ENCODE measurements around the gene CHST13. TPM values are rescaled to one million over a fixed set of nuclear protein-coding genes. Genes with fewer than 3 reads are reported as not detected.

CHST13 gene
- total RNA-seq: 0.64 TPM
- long read RNA-seq, transcript CHST13-201 (3 exons, 1,789 nt): major isoform, 6 of 6 reads
- long read RNA-seq, partial matches to known transcripts: 0 of 6 reads
- long read RNA-seq, other reads (novel, unspliced or antisense): 0 of 6 reads

GRCh38 chr3:126523745-126524428 is at the start of gene CHST13:
TSS of gene CHST13 (plus strand) at chr3:126524155. CDS start at chr3:126524333, 178 bp downstream.
- intact Hi-C loops (cut with DNase I): no loop called here
- no peak for TF ChIP-seq CTCF (IDR thresholded peaks at IDR 0.05)
- Histone ChIP-seq H3K27me3 (peaks cover 19% of the 10 kb centered on the region), H3K4me3 (peak within 1 kb of the TSS; percentile 43), H3K4me1 (no peaks in the 10 kb centered on the region), H3K9me3 (no peaks in the 10 kb centered on the region), H3K27ac (no peak within 1 kb of the TSS), H3K36me3 (no peaks in the 10 kb centered on the region)
- peak; percentile 78 for DNase-seq
- peak; percentile 78 for ATAC-seq

- H3K27ac ChIP-seq: peak overlapping the region; percentile 86
- peak; percentile 4 for ATAC-seq
- TF ChIP-seq CTCF (IDR thresholded peaks at IDR 0.05): no peak
- H3K4me3 ChIP-seq: peak overlapping the region; percentile 77
- H3K27me3 ChIP-seq: no peaks in the 10 kb centered on the region
- peaks cover 21% of the 10 kb centered on the region for H3K36me3 ChIP-seq
- intact Hi-C loops (cut with DNase I): no loop called here
- no peaks in the 10 kb centered on the region for H3K9me3 ChIP-seq
- H3K4me1 ChIP-seq: peaks cover 43% of the 10 kb centered on the region
- DNase-seq: peak; percentile 86
These were observed 49.2 kb upstream of the CHST13 start for GRCh38 chr3:126474498-126475412.

- peaks cover 43% of the 10 kb centered on the region for H3K4me1 ChIP-seq
- H3K36me3 ChIP-seq: peaks cover 13% of the 10 kb centered on the region
These were observed 48.4 kb upstream of the CHST13 start, which contains the start of gene ZXDC for GRCh38 chr3:126475413-126476114. TSS of gene ZXDC (minus strand) at chr3:126475891. CDS start at chr3:126475865, 26 bp downstream.

GRCh38 chr3:126476166-126477060 is 47.5 kb upstream of the CHST13 start:
- intact Hi-C loops (cut with DNase I): no loop called here
- no peaks in the 10 kb centered on the region for H3K27me3 ChIP-seq
- peak overlapping the region; percentile 90 for H3K27ac ChIP-seq
- ATAC-seq (peak; percentile 67), DNase-seq (peak; percentile 89)
- H3K4me3 ChIP-seq: peak overlapping the region; percentile 64
- no peak for TF ChIP-seq CTCF (IDR thresholded peaks at IDR 0.05)
- H3K36me3 ChIP-seq: peaks cover 5% of the 10 kb centered on the region
- H3K4me1 ChIP-seq: peaks cover 39% of the 10 kb centered on the region
- H3K9me3 ChIP-seq: no peaks in the 10 kb centered on the region

More at GRCh38 chr3:126475413-126476114, 48.4 kb upstream of the CHST13 start, which contains the start of gene ZXDC:
- ATAC-seq (peak; percentile 89), DNase-seq (peak; percentile 98)
- intact Hi-C loops (cut with DNase I): no loop called here
- H3K27ac ChIP-seq: peak within 1 kb of the TSS; percentile 90
- no peaks in the 10 kb centered on the region for H3K9me3 ChIP-seq
- TF ChIP-seq CTCF (IDR thresholded peaks at IDR 0.05): peak; percentile 33
- no peaks in the 10 kb centered on the region for H3K27me3 ChIP-seq
- H3K4me3 ChIP-seq: peak within 1 kb of the TSS; percentile 77

Measured in upper lobe of right lung (tissue), 1 donor.